ENCODE data around the gene SYNE4. TPM values are rescaled to one million over a fixed set of nuclear protein-coding genes. Genes with fewer than 3 reads are reported as not detected.
A peak's percentile ranks its signal among the peaks of the same experiment; 100 is the strongest.

Gene SYNE4
- total and polyA plus RNA-seq, 9 of the 15 experiments (the other 6 are each of a cell fraction or from before 2014, with no cell fraction given), result 0.03 to 0.65 (median 0.29) TPM

DNA sequence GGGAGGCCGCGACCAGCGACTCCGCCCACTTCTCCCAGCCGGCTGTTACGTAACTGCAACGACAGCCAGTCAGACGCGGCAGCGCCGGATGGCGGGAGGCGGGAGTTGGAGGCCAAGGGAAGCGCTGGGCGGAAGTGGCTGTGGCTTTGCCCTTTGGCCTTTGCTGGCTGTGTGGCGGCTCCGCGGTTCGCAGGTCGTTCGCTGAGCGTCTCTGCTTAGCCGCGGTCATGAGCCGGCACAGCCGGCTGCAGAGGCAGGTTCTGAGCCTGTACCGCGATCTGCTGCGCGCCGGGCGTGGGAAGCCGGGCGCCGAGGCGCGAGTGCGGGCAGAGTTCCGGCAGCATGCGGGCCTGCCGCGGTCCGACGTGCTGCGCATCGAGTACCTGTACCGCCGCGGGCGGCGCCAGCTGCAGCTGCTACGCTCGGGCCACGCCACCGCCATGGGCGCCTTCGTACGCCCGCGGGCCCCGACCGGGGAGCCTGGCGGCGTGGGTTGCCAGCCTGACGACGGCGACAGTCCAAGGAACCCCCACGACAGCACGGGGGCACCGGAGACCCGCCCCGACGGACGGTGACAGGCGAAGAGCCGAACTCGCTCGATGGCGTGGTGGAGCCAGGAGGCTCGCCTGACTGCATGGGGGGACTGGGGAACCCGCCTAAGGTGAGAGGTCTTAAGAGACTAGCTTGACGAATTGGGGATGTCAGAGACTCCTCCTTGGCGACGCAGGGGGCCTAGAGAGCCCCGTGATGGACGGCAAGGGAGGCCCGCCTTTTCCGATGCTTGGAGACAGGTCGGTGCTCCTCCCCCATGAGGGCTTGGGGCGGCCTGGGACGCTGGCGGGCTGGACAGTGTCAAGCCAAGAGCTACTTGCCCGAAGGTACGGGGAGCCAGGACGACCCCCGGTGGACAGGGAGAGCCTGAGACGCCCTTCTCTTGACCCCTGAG lies 13.3 kb downstream of the SYNE4 start, which contains the start of gene SDHAF1 (continued):
- peak; percentile 54; the same call in 1 of the 2 replicates for TF ChIP-seq JUND (IDR thresholded peaks at IDR 0.05; ENCODE audit: borderline replicate concordance, low read depth, low read length)
- TF ChIP-seq JUND (tag; IDR thresholded peaks at IDR 0.05; ENCODE audit: borderline replicate concordance, low read depth, low read length), result no peak; the same call in 2 of the 3 replicates
- TF ChIP-seq SMAD4 (CRISPR knock-in tag; conservative IDR thresholded peaks at IDR 0.05), result peak; percentile 77; the same call in 1 of the 2 replicates
- TF ChIP-seq PHF21A (IDR thresholded peaks at IDR 0.05; ENCODE audit: borderline replicate concordance, low read depth), result no peak
- TF ChIP-seq, protein P1, sequence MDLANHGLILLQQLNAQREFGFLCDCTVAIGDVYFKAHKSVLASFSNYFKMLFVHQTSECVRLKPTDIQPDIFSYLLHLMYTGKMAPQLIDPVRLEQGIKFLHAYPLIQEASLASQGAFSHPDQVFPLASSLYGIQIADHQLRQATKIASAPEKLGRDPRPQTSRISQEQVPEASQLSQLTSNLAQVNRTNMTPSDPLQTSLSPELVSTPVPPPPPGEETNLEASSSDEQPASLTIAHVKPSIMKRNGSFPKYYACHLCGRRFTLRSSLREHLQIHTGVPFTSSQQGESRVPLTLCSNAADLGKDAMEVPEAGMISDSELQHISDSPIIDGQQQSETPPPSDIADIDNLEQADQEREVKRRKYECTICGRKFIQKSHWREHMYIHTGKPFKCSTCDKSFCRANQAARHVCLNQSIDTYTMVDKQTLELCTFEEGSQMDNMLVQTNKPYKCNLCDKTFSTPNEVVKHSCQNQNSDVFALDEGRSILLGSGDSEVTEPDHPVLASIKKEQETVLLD (IDR thresholded peaks at IDR 0.05), result peak; percentile 2; the same call in 1 of the 2 replicates
- no peak for TF ChIP-seq CBFA2T2 (conservative IDR thresholded peaks at IDR 0.05)
- TF ChIP-seq NFIC (IDR thresholded peaks at IDR 0.05), result peak; percentile 78
- TF ChIP-seq ZNF23 (CRISPR knock-in tag; IDR thresholded peaks at IDR 0.05), result no peak
- TF ChIP-seq ARID1B (IDR thresholded peaks at IDR 0.05), result no peak
- TF ChIP-seq, protein P2, sequence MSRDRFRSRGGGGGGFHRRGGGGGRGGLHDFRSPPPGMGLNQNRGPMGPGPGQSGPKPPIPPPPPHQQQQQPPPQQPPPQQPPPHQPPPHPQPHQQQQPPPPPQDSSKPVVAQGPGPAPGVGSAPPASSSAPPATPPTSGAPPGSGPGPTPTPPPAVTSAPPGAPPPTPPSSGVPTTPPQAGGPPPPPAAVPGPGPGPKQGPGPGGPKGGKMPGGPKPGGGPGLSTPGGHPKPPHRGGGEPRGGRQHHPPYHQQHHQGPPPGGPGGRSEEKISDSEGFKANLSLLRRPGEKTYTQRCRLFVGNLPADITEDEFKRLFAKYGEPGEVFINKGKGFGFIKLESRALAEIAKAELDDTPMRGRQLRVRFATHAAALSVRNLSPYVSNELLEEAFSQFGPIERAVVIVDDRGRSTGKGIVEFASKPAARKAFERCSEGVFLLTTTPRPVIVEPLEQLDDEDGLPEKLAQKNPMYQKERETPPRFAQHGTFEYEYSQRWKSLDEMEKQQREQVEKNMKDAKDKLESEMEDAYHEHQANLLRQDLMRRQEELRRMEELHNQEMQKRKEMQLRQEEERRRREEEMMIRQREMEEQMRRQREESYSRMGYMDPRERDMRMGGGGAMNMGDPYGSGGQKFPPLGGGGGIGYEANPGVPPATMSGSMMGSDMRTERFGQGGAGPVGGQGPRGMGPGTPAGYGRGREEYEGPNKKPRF (IDR thresholded peaks at IDR 0.05; ENCODE audit: low read depth, low read length), result no peak

Measured in K562 (cell line).